SK-N-SH (cell line): ENCODE data around the gene SYCE1L. TPM values are rescaled to one million over a fixed set of nuclear protein-coding genes. Genes with fewer than 3 reads are reported as not detected.

ENCODE experiments used
- CTCF ChIA-PET: fragments of 300-600, 350-600 bp; formaldehyde crosslinking; extraction: SDS; loops from one replicate; lab custom pipeline; 2021; lab: Yijun Ruan, JAX
- POLR2A ChIA-PET: fragments of 350-600 bp; sonication (Branson Sonifier 250); formaldehyde crosslinking; extraction: SDS; loops from one replicate; lab custom pipeline; 2020; ENCODE audit warnings: antibody characterized with exemption, inconsistent platforms; lab: Yijun Ruan, JAX
- DNase-seq: peaks from one replicate; pipeline ENCODE4 v3.0.0; 2012
- H2AFZ ChIP-seq: fragments of 200-600 bp; sonication (generic); 2 replicates; pipeline ENCODE4 v1.8.1; 2016; ENCODE audit warnings: antibody characterized with exemption, mild to moderate bottlenecking, low read depth
- H3F3A ChIP-seq: fragments of 200-600 bp; sonication (generic); replicated peaks from 2 replicates; pipeline ENCODE3; 2016; ENCODE audit warnings: antibody characterized with exemption, mild to moderate bottlenecking; ENCODE audit not compliant: insufficient read depth
- H3K27ac ChIP-seq, 2 experiments: fragments of 200-500 bp in 1 of 2; fragments of 200-600 bp in 1 of 2; sonication (Bioruptor generic) in 1 of 2; sonication (generic), shearing (Covaris generic) in 1 of 2; 2 replicates each; pipeline versions ENCODE4 v1.5.1 to v1.6.1; 2014 to 2016; ENCODE audit warnings: low read depth in 2 of 2, inconsistent platforms in 1 of 2, low read length in 1 of 2, mild to moderate bottlenecking in 1 of 2, mixed read lengths in 1 of 2
- H3K27me3 ChIP-seq: fragments of 200-600 bp; sonication (generic), shearing (Covaris generic); 2 replicates; pipeline ENCODE4 v1.6.1; 2016; ENCODE audit warnings: mixed run types; ENCODE audit not compliant: insufficient read depth
- H3K36me3 ChIP-seq, 2 experiments: fragments of 200-500 bp in 1 of 2; fragments of 200-600 bp in 1 of 2; sonication (Bioruptor generic) in 1 of 2; sonication (generic) in 1 of 2; replicated peaks in 1 of 2; 2 replicates each; pipeline versions ENCODE3 to v1.5.1; 2014 to 2016; ENCODE audit warnings: low read length in 1 of 2, mild to moderate bottlenecking in 1 of 2; ENCODE audit not compliant: insufficient read depth in 2 of 2, control insufficient read depth in 1 of 2
- H3K4me1 ChIP-seq, 2 experiments: fragments of 200-500 bp in 1 of 2; fragments of 200-600 bp in 1 of 2; sonication (Bioruptor generic) in 1 of 2; sonication (generic), shearing (Covaris generic) in 1 of 2; 2 replicates each; pipeline versions ENCODE4 v1.5.1 to v1.6.1; 2014 to 2016; ENCODE audit warnings: low read depth in 1 of 2, low read length in 1 of 2, mixed run types in 1 of 2; ENCODE audit not compliant: insufficient read depth in 2 of 2, control insufficient read depth in 1 of 2
- H3K4me2 ChIP-seq: fragments of 200-600 bp; sonication (generic), shearing (Covaris generic); 2 replicates; pipeline ENCODE4 v1.6.1; 2017; ENCODE audit warnings: mixed run types
- H3K4me3 ChIP-seq, 2 experiments: fragments of 200-500 bp in 1 of 2; fragments of 200-600 bp in 1 of 2; sonication (Bioruptor generic) in 1 of 2; sonication (generic), shearing (Covaris generic) in 1 of 2; 2 replicates each; pipeline versions ENCODE4 v1.5.1 to v1.8.1; 2014 to 2016; ENCODE audit warnings: low read depth in 2 of 2, inconsistent platforms in 1 of 2, low read length in 1 of 2, mild to moderate bottlenecking in 1 of 2, mixed read lengths in 1 of 2, moderate library complexity in 1 of 2
- H3K79me2 ChIP-seq: fragments of 200-600 bp; sonication (generic); 2 replicates; pipeline ENCODE4 v1.8.1; 2017; ENCODE audit warnings: mild to moderate bottlenecking; ENCODE audit not compliant: insufficient read depth
- H3K9ac ChIP-seq: fragments of 200-600 bp; sonication (generic); 2 replicates; pipeline ENCODE4 v1.6.1; 2017; ENCODE audit warnings: mixed run types
- H3K9me2 ChIP-seq: fragments of 200-600 bp; sonication (generic); 2 replicates; pipeline ENCODE4 v1.6.1; 2017; ENCODE audit warnings: mixed run types
- H3K9me3 ChIP-seq: fragments of 200-600 bp; sonication (generic); 2 replicates; pipeline ENCODE4 v1.6.1; 2017; ENCODE audit warnings: mixed run types, mild to moderate bottlenecking, moderate library complexity
- H4K20me1 ChIP-seq: fragments of 200-600 bp; sonication (generic); 2 replicates; pipeline ENCODE4 v1.6.1; 2017; ENCODE audit warnings: mild to moderate bottlenecking, mixed run types; ENCODE audit not compliant: insufficient read depth
- CHD2 ChIP-seq: fragments of 150-350 bp; IDR thresholded peaks from 2 replicates; pipeline ENCODE4 v1.6.1; 2018; ENCODE audit warnings: low read length; ENCODE audit not compliant: partially characterized antibody
- ELF1 ChIP-seq: IDR thresholded peaks from 2 replicates; pipeline ENCODE4 v1.4.0; 2012
- EP300 ChIP-seq, 2 experiments: IDR thresholded peaks; 2 replicates each; pipeline versions ENCODE4 v1.4.0 to v1.6.1; 2012; ENCODE audit warnings: borderline replicate concordance in 1 of 2, low read depth in 1 of 2, low read length in 1 of 2
- FOSL2 ChIP-seq: IDR thresholded peaks from 2 replicates; pipeline ENCODE4 v1.4.0; 2012; ENCODE audit warnings: low read depth, mild to moderate bottlenecking, moderate library complexity, borderline replicate concordance
- GABPA ChIP-seq: IDR thresholded peaks from 2 replicates; pipeline ENCODE4 v1.4.0; 2012; ENCODE audit warnings: low read depth, mild to moderate bottlenecking
- MEF2A ChIP-seq: IDR thresholded peaks from 2 replicates; pipeline ENCODE4 v1.4.0; 2012; ENCODE audit warnings: low read depth, borderline replicate concordance
- RCOR1 ChIP-seq: fragments of 150-350 bp; IDR thresholded peaks from 2 replicates; pipeline ENCODE4 v1.6.1; 2017; ENCODE audit warnings: antibody characterized with exemption, low read length
- RFX5 ChIP-seq: IDR thresholded peaks from 2 replicates; pipeline ENCODE4 v1.6.1; 2012; ENCODE audit warnings: mild to moderate bottlenecking, improper control_type of control experiment, low read length
- RXRA ChIP-seq: IDR thresholded peaks from 2 replicates; pipeline ENCODE4 v1.4.0; 2012; ENCODE audit warnings: low read depth, mild to moderate bottlenecking, borderline replicate concordance
- SIN3A ChIP-seq: IDR thresholded peaks from 2 replicates; pipeline ENCODE4 v1.6.1; 2012; ENCODE audit warnings: low read depth, mild to moderate bottlenecking, low read length, moderate library complexity, borderline replicate concordance
- SMC3 ChIP-seq: IDR thresholded peaks from 2 replicates; pipeline ENCODE4 v1.6.1; 2012; ENCODE audit warnings: low read depth, low read length, improper control_type of control experiment
- TCF12 ChIP-seq: IDR thresholded peaks from 2 replicates; pipeline ENCODE4 v1.4.0; 2012
- whole genome bisulfite sequencing: methylation state at CpG from one replicate; pipeline ENCODE4 v1.1.6; 2017; ENCODE audit warnings: low lambda C conversion rate; 5-methylcytosine and 5-hydroxymethylcytosine counted together
- polyA plus RNA-seq, 3 experiments: library from polyadenylated mRNA; depleted of rRNA; stranded (reverse); fragments of >200 nt; gene quantifications; 2 replicates each; pipeline ENCODE4 v1.2.3, GENCODE V29; 2012
- TF ChIP-seq, protein P1 (sequence below): fragments of 150-350 bp; IDR thresholded peaks from 2 replicates; pipeline ENCODE4 v1.6.1; 2017; ENCODE audit warnings: antibody characterized with exemption, low read length, low read depth, borderline replicate concordance
- TF ChIP-seq, protein P2 (sequence below): fragments of 200-600 bp; sonication (generic); IDR thresholded peaks from 2 replicates; pipeline ENCODE4 v1.6.1; 2017; ENCODE audit warnings: antibody characterized with exemption, mild to moderate bottlenecking, moderate library complexity
- TF ChIP-seq, protein P3 (sequence below): IDR thresholded peaks from 2 replicates; pipeline ENCODE4 v1.4.0; 2012; ENCODE audit warnings: low read depth
- TF ChIP-seq, protein P4 (sequence below): IDR thresholded peaks from 2 replicates; pipeline ENCODE4; 2012

Gene SYCE1L
- polyA plus RNA-seq, 1 of the 3 experiments (the other 2 are of a cell fraction): 3.5 TPM

DNA sequence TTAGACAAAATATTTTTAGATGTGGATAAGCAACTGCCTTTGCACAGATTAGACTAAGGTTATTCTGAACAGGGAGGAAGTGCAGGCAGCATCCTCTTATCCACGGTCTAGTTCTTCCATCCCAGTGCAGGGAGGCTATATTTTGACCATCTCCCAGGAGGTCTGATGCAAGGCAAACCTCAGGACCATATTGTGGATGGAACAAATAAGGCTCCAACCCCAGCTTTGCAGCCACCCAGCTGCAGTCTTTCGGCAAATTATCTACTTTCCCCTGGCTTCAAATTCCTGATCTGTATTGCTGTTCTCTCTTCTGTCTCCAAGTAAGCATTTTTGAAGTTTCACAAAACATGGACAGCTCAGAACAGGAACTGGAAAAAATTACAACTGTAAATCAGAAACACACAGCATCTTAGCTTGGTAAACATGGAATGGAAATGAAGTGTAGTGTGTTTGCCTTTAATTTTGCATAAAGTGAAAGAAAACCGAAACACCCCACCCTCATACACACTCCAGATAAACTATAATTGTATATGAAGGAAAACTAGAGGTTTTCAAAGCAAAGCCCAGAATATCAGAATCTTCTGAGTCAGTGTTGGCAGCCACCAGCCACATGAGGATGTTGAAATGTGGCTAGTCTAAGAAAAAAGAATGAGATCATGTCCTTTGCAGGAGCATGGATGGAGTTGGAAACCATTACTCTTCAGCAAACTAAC is 41.7 kb upstream of the SYCE1L start:
- Histone ChIP-seq H4K20me1 (no peaks in the 10 kb centered on the region), H3K9me2 (no peaks in the 10 kb centered on the region), H3K27ac (no peak overlapping the region), H3K4me2 (no peak overlapping the region), H3K27me3 (no peaks in the 10 kb centered on the region), H3K4me3 (no peak overlapping the region), H3K9me3 (no peaks in the 10 kb centered on the region), H3F3A (no peaks in the 10 kb centered on the region), H3K4me1 (peaks cover 0 to 2% of the 10 kb centered on the region in 2 experiments; a peak in 1 of 4 replicates), H2AFZ (no peak overlapping the region), H3K9ac (no peak overlapping the region), H3K36me3 (no peaks in the 10 kb centered on the region), H3K79me2 (no peaks in the 10 kb centered on the region)
- POLR2A ChIA-PET: no interaction called here
- no peak for DNase-seq
- TF ChIP-seq, protein P1, sequence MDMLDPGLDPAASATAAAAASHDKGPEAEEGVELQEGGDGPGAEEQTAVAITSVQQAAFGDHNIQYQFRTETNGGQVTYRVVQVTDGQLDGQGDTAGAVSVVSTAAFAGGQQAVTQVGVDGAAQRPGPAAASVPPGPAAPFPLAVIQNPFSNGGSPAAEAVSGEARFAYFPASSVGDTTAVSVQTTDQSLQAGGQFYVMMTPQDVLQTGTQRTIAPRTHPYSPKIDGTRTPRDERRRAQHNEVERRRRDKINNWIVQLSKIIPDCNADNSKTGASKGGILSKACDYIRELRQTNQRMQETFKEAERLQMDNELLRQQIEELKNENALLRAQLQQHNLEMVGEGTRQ: no peak
- no peak for TF ChIP-seq TCF12
- TF ChIP-seq, protein P2, sequence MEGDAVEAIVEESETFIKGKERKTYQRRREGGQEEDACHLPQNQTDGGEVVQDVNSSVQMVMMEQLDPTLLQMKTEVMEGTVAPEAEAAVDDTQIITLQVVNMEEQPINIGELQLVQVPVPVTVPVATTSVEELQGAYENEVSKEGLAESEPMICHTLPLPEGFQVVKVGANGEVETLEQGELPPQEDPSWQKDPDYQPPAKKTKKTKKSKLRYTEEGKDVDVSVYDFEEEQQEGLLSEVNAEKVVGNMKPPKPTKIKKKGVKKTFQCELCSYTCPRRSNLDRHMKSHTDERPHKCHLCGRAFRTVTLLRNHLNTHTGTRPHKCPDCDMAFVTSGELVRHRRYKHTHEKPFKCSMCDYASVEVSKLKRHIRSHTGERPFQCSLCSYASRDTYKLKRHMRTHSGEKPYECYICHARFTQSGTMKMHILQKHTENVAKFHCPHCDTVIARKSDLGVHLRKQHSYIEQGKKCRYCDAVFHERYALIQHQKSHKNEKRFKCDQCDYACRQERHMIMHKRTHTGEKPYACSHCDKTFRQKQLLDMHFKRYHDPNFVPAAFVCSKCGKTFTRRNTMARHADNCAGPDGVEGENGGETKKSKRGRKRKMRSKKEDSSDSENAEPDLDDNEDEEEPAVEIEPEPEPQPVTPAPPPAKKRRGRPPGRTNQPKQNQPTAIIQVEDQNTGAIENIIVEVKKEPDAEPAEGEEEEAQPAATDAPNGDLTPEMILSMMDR: no peak
- TF ChIP-seq SIN3A: no peak
- TF ChIP-seq SMC3: no peak
- TF ChIP-seq GABPA: no peak
- TF ChIP-seq, protein P3, sequence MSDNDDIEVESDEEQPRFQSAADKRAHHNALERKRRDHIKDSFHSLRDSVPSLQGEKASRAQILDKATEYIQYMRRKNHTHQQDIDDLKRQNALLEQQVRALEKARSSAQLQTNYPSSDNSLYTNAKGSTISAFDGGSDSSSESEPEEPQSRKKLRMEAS: no peak
- TF ChIP-seq CHD2: no peak
- TF ChIP-seq RCOR1: no peak
- TF ChIP-seq, protein P4, sequence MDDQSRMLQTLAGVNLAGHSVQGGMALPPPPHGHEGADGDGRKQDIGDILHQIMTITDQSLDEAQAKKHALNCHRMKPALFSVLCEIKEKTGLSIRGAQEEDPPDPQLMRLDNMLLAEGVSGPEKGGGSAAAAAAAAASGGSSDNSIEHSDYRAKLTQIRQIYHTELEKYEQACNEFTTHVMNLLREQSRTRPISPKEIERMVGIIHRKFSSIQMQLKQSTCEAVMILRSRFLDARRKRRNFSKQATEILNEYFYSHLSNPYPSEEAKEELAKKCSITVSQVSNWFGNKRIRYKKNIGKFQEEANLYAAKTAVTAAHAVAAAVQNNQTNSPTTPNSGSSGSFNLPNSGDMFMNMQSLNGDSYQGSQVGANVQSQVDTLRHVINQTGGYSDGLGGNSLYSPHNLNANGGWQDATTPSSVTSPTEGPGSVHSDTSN: no peak
- TF ChIP-seq EP300 (IDR thresholded peaks at IDR 0.05; ENCODE audit: borderline replicate concordance in 1 of 2, low read depth in 1 of 2, low read length in 1 of 2): no peak
- TF ChIP-seq FOSL2: no peak
- no peak for TF ChIP-seq RFX5
- no peak for TF ChIP-seq ELF1
- TF ChIP-seq RXRA: no peak
- TF ChIP-seq MEF2A: no peak
- CTCF ChIA-PET: interaction anchor here (1.3 kb wide), 1 partner anchor 13 kb away, joined by 3 read pairs; no protein-coding TSS in a partner anchor
- 32% methylated on average over 3 of the region's 3 CpGs for WGBS
